ENCODE data around the gene PDIA6. TPM values are rescaled to one million over a fixed set of nuclear protein-coding genes. Genes with fewer than 3 reads are reported as not detected.
A peak's percentile ranks its signal among the peaks of the same experiment; 100 is the strongest.

The PDIA6 gene
- total RNA-seq, 1 donor = 412 TPM

GRCh38 chr2:10777111-10777841 lies 35.3 kb downstream of the PDIA6 start:
- no peak overlapping the region for H3K4me3 ChIP-seq (ENCODE audit: low read depth, low read length)
- no peak for TF ChIP-seq CTCF (IDR thresholded peaks at IDR 0.05; ENCODE audit: insufficient read depth, low read depth, low read length)
- DNase-seq (ENCODE audit: low read depth) = no peak

- DNase-seq (ENCODE audit: low read depth) = no peak
- no peak for TF ChIP-seq CTCF (IDR thresholded peaks at IDR 0.05; ENCODE audit: insufficient read depth, low read depth, low read length)
Measured at GRCh38 chr2:10776231-10776977, 36.2 kb downstream of the PDIA6 start.

GRCh38 chr2:10775831-10776230 lies 36.8 kb downstream of the PDIA6 start:
- DNase-seq (ENCODE audit: low read depth) = no peak
- TF ChIP-seq CTCF (IDR thresholded peaks at IDR 0.05; ENCODE audit: insufficient read depth, low read depth, low read length) = no peak
- no peak overlapping the region for H3K4me3 ChIP-seq (ENCODE audit: low read depth, low read length)

More at GRCh38 chr2:10776231-10776977, 36.2 kb downstream of the PDIA6 start:
- H3K4me3 ChIP-seq (ENCODE audit: low read depth, low read length) = no peak overlapping the region

GRCh38 chr2:10775021-10775780 lies 37.4 kb downstream of the PDIA6 start:
- no peak for TF ChIP-seq CTCF (IDR thresholded peaks at IDR 0.05; ENCODE audit: insufficient read depth, low read depth, low read length)
- no peak overlapping the region for H3K4me3 ChIP-seq (ENCODE audit: low read depth, low read length)
- no peak for DNase-seq (ENCODE audit: low read depth)

- peak; percentile 20 for DNase-seq (ENCODE audit: low read depth)
- H3K4me3 ChIP-seq (ENCODE audit: low read depth, low read length) = no peak overlapping the region
- no peak for TF ChIP-seq CTCF (IDR thresholded peaks at IDR 0.05; ENCODE audit: insufficient read depth, low read depth, low read length)
Measured at GRCh38 chr2:10774394-10774793, 38.2 kb downstream of the PDIA6 start.

GRCh38 chr2:10773821-10774341 lies 38.7 kb downstream of the PDIA6 start:
- DNase-seq (ENCODE audit: low read depth) = no peak
- TF ChIP-seq CTCF (IDR thresholded peaks at IDR 0.05; ENCODE audit: insufficient read depth, low read depth, low read length) = no peak
- H3K4me3 ChIP-seq (ENCODE audit: low read depth, low read length) = no peak overlapping the region

Data from fibroblast of villous mesenchyme (primary cell).